GM19463 (cell line): ENCODE data around the gene RARG.

Experiments used
- ATAC-seq: cut with Tn5 transposase; IDR thresholded peaks from one replicate; pipeline ENCODE4 v1.9.1; 2021; ENCODE audit warnings: mild to moderate bottlenecking, moderate library complexity; ENCODE audit not compliant: unreplicated experiment

RARG gene

DNA sequence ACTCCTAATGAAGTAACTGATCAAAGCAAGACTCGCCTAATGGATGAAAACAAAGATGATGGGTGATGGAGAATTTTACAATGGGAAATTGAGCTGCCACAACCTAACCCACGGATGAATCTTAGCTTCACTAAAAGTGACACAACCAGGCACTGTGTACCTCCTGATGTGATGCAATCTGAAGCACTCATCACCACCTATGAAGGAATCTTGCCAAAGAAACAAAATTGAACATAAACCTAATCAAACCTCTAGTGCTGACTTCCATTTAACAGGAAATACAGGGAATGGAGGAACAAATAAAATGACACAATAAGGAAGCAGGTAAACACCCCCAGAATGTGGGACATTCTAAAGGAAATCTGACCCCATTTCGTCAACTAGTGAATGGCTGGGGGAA is 13.3 kb upstream of the RARG start:
- no peak for ATAC-seq

- ATAC-seq: no peak
Observed at GRCh38 chr12:53244337-53244736, 12.3 kb upstream of the RARG start.

DNA sequence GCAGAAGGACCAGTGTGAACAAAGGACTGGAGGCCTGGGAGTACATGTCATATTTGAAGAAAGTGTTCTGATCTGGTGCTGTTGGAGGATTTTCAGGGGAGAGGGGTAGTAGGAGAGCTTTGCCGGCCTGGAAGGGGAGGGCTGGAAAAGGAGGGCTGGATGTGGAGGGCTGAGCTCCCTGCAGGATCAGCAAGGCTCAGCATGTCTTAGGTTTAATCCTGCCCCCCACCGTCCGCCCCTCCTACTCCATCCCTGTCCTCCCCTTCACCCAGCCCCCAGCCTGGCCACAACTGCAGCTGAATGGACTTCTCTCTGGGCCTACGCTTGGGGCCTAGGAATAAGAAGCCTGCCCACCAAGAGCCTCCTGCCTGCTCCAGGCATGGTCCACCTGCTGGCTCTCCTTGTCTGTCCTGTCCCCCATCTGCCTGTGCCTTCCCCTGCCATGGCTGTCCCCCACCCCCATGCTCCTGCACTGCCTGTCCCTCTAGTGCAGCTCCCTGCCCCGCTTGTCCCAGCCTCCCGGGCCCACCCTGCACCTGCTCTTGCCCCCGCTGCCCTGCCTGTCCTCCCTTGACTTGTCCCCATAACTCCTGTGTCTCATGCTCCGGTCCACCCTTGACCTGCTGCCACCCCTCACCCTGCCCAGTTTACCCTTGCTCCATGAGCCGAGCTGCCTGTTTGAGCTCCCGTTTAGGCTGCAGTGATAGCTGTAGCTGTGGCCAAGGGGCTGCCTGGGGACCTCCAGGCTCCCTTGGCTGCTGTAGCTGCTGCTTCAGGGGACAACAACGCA is 9.8 kb upstream of the RARG start:
- ATAC-seq: no peak

GRCh38 chr12:53239643-53240258 is 7.7 kb upstream of the RARG start:
- no peak for ATAC-seq

- no peak for ATAC-seq
Observed at GRCh38 chr12:53236443-53237111, 4.6 kb upstream of the RARG start.

- ATAC-seq: no peak
Observed at GRCh38 chr12:53235742-53236442, 3.9 kb upstream of the RARG start.

- ATAC-seq: no peak
Observed at GRCh38 chr12:53235164-53235563, 3.2 kb upstream of the RARG start.

GRCh38 chr12:53234271-53234914 is 2.4 kb upstream of the RARG start:
- no peak for ATAC-seq

GRCh38 chr12:53233671-53234121 is 1.7 kb upstream of the RARG start:
- ATAC-seq: no peak

- no peak for ATAC-seq
Observed at GRCh38 chr12:53232646-53233461, 845 bp upstream of the RARG start.

GRCh38 chr12:53231671-53231920 is 413 bp downstream of the RARG start:
- no peak for ATAC-seq

DNA sequence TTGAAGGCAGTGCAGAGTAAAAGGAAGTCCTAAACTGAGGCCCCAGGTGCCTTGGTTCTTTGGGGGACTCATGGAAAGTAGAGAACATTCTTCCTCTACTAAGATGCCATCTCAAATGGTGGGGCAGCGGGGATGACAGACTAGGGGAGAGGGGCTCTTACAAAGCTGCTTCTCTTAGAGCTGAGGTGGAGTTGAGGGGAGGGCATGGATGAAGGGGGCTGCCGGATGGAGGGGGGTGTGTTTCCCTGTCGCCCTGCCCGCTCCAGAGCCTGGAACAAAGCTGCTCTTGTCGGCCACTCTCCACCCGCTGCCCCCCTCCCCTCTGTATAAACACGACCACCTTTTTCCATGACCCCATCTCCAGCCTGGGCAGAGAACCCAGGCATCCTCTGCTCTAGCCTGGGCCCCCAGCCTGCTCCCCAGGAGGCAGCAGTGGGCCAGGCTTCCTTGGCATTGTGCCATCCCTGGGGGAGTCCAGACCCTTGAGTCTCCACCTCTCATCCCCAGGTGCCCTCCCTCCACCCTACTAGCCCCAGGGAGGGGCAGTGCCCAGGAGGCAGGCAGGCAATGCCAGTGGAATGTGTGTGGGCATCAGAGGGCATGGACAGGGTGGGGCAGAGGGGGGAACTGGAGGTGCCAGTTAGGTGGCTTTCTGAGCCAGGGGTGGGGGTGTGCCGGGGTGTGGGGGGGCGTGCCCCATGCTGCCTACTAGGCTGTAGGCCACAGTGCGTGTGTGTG is 1.7 kb downstream of the RARG start:
- ATAC-seq: no peak

DNA sequence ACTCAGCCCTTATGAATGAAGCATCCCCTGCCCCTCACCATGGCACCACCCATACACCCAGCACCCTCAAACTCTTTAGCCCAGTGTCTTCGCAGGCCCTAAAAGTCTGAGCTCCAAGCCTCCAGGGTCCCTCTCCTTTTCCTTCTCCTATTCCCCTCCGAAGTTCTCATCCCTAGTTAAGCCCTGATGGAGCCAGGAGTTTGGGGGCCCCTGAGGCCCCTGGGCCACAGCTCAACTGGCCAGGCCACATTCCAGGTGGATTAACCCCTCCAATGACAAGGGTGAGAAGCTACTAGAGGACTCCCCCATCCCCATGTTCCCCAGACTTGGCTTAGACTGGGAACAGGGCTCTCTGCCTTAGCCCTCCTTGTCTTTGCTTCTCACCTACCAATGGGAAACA is 2.6 kb downstream of the RARG start:
- ATAC-seq: no peak

- no peak for ATAC-seq
Observed at GRCh38 chr12:53227836-53228235, 4.2 kb downstream of the RARG start.

GRCh38 chr12:53227341-53227740 is 4.7 kb downstream of the RARG start:
- ATAC-seq: no peak

DNA sequence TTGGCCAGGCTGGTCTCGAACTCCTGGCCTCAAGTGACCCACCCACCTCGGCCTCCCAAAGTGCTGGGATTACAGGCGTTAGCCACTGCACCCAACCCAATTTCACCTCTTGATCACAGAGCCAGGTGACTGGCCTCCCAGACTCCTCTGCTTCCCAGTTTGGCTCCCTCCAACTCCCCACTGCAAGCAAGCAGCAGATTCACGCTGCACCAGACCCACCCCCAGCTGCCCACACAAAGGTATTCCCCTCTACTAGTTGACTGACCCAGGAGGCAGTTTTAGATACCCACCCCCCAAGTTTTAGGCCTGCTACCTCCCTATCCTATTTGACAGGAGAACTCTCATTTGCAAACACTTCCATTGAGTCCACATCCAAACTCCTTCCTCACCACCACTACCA is 5.2 kb downstream of the RARG start:
- no peak for ATAC-seq

- no peak for ATAC-seq
Observed at GRCh38 chr12:53225635-53226424, 6.2 kb downstream of the RARG start.

- ATAC-seq: no peak
Observed at GRCh38 chr12:53224897-53225634, 6.9 kb downstream of the RARG start.
